Spleen (tissue), 7 donors: Measurements from ENCODE around the gene TAF10.

Experiments used
- CTCF ChIP-seq, 11 experiments: fragments of 200-600 bp in 7 of 11; fragments of 450-650 bp in 4 of 11; sonication (generic) in 4 of 11; IDR thresholded peaks in 8 of 11; conservative IDR thresholded peaks in 3 of 11; 1 replicate in 7 of 11; 2 replicates in 4 of 11; pipeline versions ENCODE4 v1.4.0 to v1.8.0; 2016 to 2021; ENCODE audit warnings: antibody characterized with exemption in 11 of 11, inconsistent platforms in 4 of 11, mild to moderate bottlenecking in 1 of 11
- POLR2AphosphoS5 ChIP-seq, 3 donors: sonication (generic); formaldehyde crosslinking; IDR thresholded peaks; one replicate each; pipeline ENCODE4 v1.5.1; 2017; ENCODE audit warnings: antibody characterized with exemption in 3 of 3
- donor health status: DM: no; HTN: no; CAD: no; lungs with moderate emphysema.
- donor health status: DM: no; HTN: no; CAD: no.
- donor health status: DM: no; HTN: no; CAD: no.

- TF ChIP-seq CTCF (IDR thresholded peaks at IDR 0.05 in 8 of 11, conservative IDR thresholded peaks at IDR 0.05 in 3 of 11) (no peak), POLR2AphosphoS5 (IDR thresholded peaks at IDR 0.05) (no peak)
Measured at GRCh38 chr11:6569706-6570105, 42.3 kb downstream of the TAF10 start.
